GM18511 (cell line): ENCODE results near the gene AGAP1.

ENCODE experiments used
- ATAC-seq: cut with Tn5 transposase; IDR thresholded peaks from one replicate; pipeline ENCODE4 v1.9.1; 2021; ENCODE audit warnings: mild to moderate bottlenecking, moderate library complexity; ENCODE audit not compliant: unreplicated experiment

Gene AGAP1

GRCh38 chr2:235833971-235834620 lies 340.3 kb downstream of the AGAP1 start:
- ATAC-seq = no peak

GRCh38 chr2:235834781-235835180 lies 340.9 kb downstream of the AGAP1 start:
- no peak for ATAC-seq

DNA sequence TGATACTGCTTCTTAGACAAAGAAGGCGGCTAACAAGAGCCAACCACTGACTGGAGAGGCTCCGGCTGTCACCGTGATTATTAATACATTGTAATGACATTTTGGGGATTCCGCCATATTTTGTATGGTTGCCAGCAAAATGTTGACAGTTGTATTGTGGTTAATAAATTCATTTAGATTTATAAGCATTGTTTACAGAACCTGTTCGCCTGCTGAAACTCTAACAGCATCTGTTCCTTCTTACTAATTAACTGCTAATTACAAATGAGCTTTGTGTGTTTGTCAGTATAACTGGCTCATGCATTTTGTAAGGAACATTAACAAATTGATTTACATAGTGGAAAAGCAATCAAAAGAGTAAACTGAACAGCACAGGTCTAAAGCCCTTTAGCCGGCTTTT lies 342.0 kb downstream of the AGAP1 start:
- ATAC-seq = no peak

DNA sequence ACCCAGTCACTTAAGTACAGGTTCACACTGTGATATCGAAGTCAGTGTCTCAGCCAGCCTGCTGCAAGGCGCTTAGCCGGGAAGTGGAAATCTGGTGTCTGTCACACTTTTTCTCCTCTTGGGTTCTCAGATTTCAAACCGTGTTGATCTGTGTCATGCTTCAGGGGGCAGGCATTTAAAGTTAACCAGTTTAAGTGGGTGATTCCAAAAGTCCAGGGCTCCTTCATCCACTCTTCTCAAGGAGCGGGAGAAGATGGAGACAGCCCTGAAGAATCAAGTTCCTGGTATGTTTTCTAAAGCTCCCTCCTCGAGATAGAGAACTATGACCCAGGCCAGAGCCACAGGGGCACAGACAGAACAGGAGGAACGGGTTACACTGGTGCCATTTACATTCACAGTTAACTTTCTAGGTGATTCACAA lies 342.7 kb downstream of the AGAP1 start:
- ATAC-seq = no peak

- no peak for ATAC-seq
Observed at GRCh38 chr2:235839226-235839625, 345.4 kb downstream of the AGAP1 start.

- no peak for ATAC-seq
Observed at GRCh38 chr2:235839974-235840373, 346.1 kb downstream of the AGAP1 start.

- no peak for ATAC-seq
Observed at GRCh38 chr2:235841863-235842262, 348.0 kb downstream of the AGAP1 start.

GRCh38 chr2:235842941-235843340 lies 349.1 kb downstream of the AGAP1 start:
- no peak for ATAC-seq

GRCh38 chr2:235843591-235844395 lies 349.9 kb downstream of the AGAP1 start:
- ATAC-seq = no peak

- no peak for ATAC-seq
Observed at GRCh38 chr2:235844561-235844960, 350.7 kb downstream of the AGAP1 start.

- ATAC-seq = no peak
Observed at GRCh38 chr2:235845245-235845644, 351.4 kb downstream of the AGAP1 start.

GRCh38 chr2:235847576-235847975 lies 353.7 kb downstream of the AGAP1 start:
- ATAC-seq = no peak

DNA sequence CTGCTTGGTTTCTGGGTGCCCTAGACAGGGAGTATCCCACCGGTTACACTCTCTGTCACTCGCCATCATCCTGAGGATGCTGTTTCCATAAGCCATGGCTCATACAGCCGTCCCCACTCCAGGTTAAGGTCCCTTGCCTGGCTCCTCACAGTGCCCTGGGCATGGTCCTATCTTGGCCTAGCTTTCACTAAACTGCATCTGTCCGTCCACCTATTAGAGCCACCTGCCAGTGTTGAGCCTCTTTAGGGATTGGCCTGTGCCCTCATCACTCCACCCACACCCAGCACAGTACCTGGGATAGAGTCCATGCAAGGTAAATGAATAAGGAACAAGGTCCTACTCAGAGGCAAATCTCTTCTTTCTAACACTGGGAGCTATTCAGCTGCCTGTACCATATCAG lies 354.2 kb downstream of the AGAP1 start:
- ATAC-seq = no peak

GRCh38 chr2:235848946-235849345 lies 355.1 kb downstream of the AGAP1 start:
- ATAC-seq = no peak

- ATAC-seq = no peak
Observed at GRCh38 chr2:235849489-235849888, 355.6 kb downstream of the AGAP1 start.

GRCh38 chr2:235850289-235850688 lies 356.4 kb downstream of the AGAP1 start:
- ATAC-seq = no peak

- ATAC-seq = no peak
Observed at GRCh38 chr2:235850771-235851551, 357.1 kb downstream of the AGAP1 start.

DNA sequence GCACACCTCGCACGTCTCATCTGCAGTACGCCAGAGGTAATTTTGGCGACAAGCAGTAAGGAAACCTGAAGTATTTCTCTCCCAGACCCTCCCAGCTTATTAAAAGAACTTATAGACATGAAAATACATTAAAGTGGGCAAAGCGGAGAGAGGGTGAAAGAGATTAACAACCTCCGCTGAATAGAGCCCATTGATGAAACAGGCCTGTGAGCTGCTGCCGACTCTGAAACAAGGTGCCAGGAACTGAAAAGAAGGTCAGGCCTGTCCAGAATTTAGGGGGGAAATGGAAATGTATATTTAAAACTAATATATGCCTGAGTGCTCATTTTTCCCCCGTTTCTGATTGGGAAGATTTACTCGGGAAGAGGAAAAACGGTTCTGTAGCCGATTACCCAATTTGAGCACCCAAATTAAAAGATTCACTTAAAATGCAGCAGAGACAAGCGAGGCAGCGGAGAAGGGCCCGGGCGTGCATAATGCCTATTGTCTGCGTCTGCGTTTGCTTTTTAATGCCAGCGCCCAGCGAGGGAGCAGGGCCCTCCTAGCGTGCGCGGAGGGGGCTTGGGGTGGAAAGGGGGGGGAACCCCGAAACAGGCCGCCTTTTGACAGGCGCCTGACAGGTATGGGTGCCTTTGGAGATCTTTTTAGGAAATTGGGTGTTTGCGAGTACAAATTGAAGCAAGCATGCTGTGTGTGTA lies 358.1 kb downstream of the AGAP1 start:
- ATAC-seq = no peak

DNA sequence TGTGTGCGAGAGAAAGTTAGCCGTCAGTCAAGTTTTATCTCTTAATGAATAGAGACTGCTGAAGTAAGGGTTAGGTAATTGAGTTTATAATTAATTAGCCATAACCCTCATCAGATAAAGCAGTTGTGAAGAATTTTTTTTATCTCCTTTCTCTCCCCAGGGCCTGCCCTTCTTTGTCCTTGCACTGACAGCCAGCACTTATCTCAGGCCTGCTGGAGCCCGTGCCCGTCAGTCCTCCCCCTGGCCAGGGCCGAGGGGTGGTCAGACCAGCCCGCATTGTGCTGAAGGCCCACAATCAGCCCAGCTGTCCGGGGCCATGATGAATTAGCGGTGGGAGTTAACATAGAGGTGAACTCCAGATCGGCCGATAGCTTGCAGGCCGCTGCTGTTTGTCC lies 358.7 kb downstream of the AGAP1 start:
- ATAC-seq = no peak

- no peak for ATAC-seq
Observed at GRCh38 chr2:235854276-235854675, 360.4 kb downstream of the AGAP1 start.

DNA sequence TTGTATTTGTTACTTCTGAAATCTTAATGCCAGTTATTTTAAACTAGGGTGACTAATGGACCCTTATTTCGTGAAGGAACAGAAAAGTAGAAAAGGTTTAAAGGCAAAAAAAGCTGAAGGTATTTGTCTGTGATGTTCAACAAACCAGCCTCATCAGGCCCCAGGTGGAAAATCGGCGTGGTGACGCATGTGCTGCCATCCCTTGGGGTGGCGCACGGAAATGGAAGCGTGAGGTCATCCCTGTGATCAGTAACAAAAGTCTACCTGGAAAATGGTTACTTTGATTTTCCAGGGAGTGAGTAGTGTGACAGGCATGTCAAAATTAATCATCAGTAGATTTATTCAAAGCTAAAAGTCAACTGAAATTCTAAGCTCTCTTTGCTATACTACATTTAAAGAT lies 361.2 kb downstream of the AGAP1 start:
- ATAC-seq = no peak
